IPS-11a (cell line): ENCODE results near the gene DNAJB14.
"Not testable (repeated sequence)": the region's sequence is repeated elsewhere in the genome, so short reads cannot be mapped to it uniquely, and the experiment has no call there.

Experiments
- H3K4me3 ChIP-seq: one replicate; pipeline ENCODE4 v1.5.1; 2013; ENCODE audit warnings: low read depth, low read length, control low read depth

The DNAJB14 gene

DNA sequence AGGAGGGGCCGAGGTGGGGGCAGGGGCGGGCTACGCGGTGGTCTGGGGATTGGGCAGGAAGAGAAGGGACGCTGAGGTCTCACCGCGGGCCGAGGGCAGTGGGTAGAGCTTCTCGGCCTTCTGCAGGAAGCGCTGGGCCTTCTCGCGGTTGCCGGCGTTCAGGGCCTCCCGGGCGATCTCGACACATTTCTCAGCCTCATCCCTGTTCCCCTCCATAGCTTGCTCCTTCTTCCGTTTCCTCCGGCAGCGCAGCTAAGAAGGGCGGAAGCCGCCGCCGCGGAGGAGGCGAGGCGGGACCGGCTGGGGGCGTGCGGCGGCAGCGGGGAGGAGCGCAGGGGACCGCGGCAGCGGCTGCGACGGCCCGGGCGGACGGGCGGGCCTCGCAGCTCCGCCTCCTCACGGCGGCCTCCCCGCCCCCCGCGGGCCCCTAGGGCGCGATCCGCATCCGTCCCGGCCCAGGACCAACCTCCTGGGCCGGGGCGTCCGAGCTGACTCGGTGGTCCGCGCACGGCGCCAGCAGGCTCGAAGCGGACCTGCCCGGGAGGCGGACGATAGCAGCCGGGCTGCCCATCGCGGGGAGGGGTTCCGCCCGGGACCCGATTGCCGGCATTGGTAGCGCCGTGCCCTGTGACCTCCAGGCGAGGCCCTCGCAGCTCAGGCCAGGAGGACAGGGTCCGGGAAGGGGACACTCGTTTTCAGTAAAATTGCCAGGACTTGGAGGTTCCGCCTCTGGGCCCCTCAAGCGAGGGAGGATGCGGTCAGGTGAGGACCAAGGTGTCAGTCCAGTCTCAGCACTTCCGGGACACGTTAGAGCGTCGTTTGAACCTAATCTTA is at the start of gene DNAJB14:
DNAJB14 (minus strand) TSS at position 263 of the 834 bp plus-strand sequence; CDS start at position 216, 47 bp downstream.
- H3K4me3 ChIP-seq: peak within 1 kb of the TSS; percentile 86

DNA sequence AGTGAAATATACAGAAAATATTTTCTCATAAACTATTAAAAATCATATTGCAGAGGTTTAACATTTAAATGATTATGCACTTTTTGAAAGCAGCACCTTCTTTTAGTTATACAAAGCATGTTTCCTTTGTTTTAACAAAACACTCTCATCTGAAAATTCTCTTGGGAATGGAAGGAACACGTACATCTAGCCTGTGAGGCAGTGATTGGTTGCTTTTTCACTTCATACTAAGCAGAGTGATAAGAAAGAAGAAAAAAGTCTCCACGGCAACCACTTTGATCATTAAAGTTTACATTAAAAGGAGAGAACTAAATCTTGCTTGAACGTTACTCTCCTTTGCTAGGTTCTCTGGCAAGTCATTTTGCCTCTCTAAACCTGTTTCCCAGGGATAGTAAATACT is 45.3 kb upstream of the DNAJB14 start:
- no peak overlapping the region for H3K4me3 ChIP-seq

DNA sequence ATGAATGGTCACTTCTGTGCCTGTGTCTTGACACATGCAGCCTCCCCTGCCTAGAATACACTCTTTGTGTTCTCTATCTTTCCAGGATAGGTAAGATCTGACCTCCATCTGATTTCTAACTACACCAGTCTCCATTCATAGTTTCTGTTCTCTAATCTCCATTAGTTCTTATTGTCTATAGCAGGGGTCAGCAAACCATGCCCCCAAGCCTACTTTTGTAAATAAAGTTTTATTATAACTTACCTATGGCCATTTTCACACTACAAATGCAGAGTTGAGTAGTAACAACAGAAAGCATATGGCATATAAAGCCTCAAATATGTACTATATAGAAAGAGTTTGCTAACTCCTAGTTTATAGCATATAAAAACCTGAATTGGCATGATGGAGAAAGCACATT is 41.3 kb upstream of the DNAJB14 start:
- no peak overlapping the region for H3K4me3 ChIP-seq

GRCh38 chr4:99986792-99987191 is 40.4 kb upstream of the DNAJB14 start:
- H3K4me3 ChIP-seq: no peak overlapping the region

GRCh38 chr4:99983289-99983943 is 37.0 kb upstream of the DNAJB14 start:
- no peak overlapping the region for H3K4me3 ChIP-seq

- H3K4me3 ChIP-seq: no peak overlapping the region
Measured at GRCh38 chr4:99979872-99980271, 33.5 kb upstream of the DNAJB14 start.

DNA sequence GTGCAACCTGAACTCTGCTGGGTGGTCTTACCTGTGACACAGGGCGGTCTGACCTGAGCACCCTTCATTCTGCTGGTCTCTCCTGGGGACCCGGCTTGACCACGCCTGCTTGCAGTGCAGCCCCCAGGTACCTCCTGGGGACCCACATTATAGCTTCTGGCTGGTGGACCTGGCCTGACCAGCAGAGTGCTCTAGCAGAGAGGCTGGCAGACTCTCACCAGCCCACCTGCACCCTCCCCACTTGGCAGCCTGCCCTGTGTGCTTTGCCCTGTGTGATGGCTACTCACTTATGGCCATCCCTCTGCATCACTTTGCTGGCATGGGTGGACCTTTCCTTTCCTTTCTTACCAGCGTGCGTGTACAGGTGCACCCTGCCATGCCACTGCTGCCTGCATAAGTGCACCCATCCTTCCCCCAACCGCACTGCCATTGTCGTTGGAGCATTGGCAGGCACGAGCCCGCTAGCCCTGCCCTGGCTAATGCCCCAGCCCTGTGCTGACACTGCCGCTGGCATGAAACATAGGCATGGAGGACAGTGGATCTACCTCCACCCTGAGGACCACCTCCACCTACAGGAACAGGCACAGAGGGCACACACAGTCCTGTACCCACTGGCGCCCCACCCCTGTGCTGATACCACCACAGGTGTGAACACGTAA is 25.2 kb upstream of the DNAJB14 start:
- H3K4me3 ChIP-seq: no peak overlapping the region

- H3K4me3 ChIP-seq: no peak overlapping the region
Measured at GRCh38 chr4:99968330-99968729, 21.9 kb upstream of the DNAJB14 start.

GRCh38 chr4:99966692-99967091 is 20.3 kb upstream of the DNAJB14 start:
- no peak overlapping the region for H3K4me3 ChIP-seq

DNA sequence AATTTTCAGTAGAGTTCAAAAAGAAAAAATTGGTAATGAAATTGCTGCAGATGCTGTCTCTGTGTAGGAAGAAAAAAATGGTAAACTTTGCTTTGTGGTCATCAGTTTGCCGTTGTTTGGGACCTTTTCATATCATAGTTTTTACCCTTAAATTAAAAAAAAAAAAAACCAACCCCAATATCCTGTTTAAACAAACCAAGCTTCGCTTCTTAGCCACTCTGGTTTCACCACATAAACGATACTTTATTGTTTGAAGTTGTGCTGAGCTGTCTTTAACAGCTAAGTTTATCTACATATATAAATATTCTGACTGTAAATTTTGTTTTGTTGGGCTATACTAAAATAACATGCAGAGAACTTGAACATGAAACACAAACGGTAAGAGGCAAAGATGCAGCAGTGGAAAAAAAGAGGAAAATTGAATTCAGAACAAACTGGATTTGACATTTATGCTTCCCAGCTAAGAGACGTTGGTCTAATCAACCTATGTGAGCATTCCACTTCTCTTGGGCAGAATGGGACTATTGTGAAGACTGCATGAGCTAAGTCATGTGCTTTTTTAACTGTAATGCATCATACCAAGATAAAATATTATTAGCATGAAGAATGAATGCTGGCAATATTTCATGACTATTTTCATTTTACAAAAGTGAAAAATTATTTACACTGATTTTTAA is 19.4 kb upstream of the DNAJB14 start:
- no peak overlapping the region for H3K4me3 ChIP-seq

- no peak overlapping the region for H3K4me3 ChIP-seq
Measured at GRCh38 chr4:99965173-99965572, 18.8 kb upstream of the DNAJB14 start.

GRCh38 chr4:99961711-99962110 is 15.3 kb upstream of the DNAJB14 start:
- H3K4me3 ChIP-seq: no peak overlapping the region

GRCh38 chr4:99960648-99961047 is 14.2 kb upstream of the DNAJB14 start:
- no peak overlapping the region for H3K4me3 ChIP-seq

- not testable (repeated sequence) for H3K4me3 ChIP-seq
Measured at GRCh38 chr4:99958207-99958606, 11.8 kb upstream of the DNAJB14 start.

- H3K4me3 ChIP-seq: peak overlapping the region; percentile 62
Measured at GRCh38 chr4:99950913-99951254, 4.5 kb upstream of the DNAJB14 start.

- H3K4me3 ChIP-seq: peak within 1 kb of the TSS; percentile 99
Measured at GRCh38 chr4:99949999-99950912, 3.8 kb upstream of the DNAJB14 start, which contains the start of gene H2AZ1. H2AZ1 (minus strand) TSS chr4:99950275; CDS start chr4:99950170, 105 bp downstream.

- H3K4me3 ChIP-seq: peak overlapping the region; percentile 99
Measured at GRCh38 chr4:99949034-99949998, 2.9 kb upstream of the DNAJB14 start.

GRCh38 chr4:99947608-99948007 is 1.2 kb upstream of the DNAJB14 start:
- peak overlapping the region; percentile 86 for H3K4me3 ChIP-seq

DNA sequence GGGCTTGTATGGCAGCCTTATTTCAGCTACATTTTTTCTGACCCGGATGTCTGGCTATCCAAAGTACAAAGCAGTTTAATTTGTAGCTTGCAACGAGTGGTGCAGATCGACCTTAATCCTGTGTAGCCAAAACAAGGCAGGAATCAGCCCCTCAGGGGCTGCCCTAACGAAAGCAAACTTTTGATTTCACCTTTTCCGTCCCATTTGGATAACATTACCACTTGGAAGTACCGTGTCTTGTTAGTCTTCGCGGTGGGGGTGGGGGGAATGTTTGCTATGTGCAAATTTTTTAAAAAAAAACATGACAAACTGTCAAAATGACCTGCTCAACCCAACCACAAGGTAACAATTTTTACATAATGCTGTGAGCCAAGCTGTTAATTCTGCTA is 766 bp upstream of the DNAJB14 start:
- H3K4me3 ChIP-seq: peak overlapping the region; percentile 86
